DMS53 treated with DMSO at 0.1 percent for 48 hours (cell line): ENCODE measurements around the gene TMEM62.
"Not testable (repeated sequence)": the region's sequence is repeated elsewhere in the genome, so short reads cannot be mapped to it uniquely, and the experiment has no call there.

Experiments
- DNase-seq: peaks from one replicate; lab custom pipeline; 2025; ENCODE audit not compliant: unreplicated experiment; lab: John Stamatoyannopoulos, UW

The TMEM62 gene

DNA sequence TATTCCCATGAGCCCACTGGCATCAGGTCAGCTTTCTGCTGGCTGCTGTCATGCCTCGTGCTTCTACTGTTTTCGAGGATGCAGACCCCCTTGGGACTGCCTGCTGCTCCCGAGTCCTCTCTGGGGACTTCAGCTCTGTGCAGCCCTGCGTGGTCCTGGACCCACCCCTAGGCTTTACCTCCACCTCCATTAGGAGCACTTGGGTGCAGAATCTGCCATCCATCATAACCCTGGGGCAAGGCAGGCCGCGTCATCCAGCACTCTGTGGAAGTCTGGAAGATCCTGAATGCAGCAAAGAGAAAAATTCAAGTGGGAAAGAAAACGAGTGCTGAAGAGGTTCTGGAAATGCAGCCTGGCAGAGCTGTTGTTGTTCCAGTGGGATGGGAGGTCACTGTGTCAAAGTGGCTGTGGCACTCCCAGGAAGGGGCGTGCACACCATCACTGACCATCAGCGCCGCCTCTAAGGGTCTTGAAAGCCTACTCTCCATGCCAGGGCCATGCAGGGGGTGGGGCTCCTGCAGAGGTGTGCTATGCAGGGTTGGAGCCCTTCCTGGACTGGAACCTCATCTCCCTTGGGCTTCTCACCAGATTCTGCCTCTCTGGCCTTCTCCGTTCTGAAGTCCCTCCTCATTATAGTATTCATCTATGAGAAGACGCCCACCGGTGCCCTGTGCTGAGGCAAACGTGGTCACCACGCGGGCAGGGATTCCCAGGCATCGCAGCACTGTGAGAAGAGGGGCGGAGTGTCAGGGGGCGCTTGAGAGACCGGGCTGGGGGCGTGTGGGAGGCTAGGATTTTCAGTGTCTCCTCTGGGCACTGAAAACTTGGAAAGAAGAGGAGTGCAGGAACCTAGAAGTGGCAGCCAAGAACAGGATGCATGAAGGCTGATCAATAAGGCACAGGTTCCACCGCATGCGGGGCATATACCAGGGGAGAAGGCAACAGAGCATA is 74.9 kb downstream of the TMEM62 start:
- no peak for DNase-seq

GRCh38 chr15:43209059-43209824 is 75.9 kb downstream of the TMEM62 start:
- peak; percentile 3 for DNase-seq

GRCh38 chr15:43210172-43210745 is 76.9 kb downstream of the TMEM62 start:
- DNase-seq, result no peak

- no peak for DNase-seq
Measured at GRCh38 chr15:43210807-43211206, 77.4 kb downstream of the TMEM62 start.

- no peak for DNase-seq
Measured at GRCh38 chr15:43211224-43211735, 77.9 kb downstream of the TMEM62 start.

DNA sequence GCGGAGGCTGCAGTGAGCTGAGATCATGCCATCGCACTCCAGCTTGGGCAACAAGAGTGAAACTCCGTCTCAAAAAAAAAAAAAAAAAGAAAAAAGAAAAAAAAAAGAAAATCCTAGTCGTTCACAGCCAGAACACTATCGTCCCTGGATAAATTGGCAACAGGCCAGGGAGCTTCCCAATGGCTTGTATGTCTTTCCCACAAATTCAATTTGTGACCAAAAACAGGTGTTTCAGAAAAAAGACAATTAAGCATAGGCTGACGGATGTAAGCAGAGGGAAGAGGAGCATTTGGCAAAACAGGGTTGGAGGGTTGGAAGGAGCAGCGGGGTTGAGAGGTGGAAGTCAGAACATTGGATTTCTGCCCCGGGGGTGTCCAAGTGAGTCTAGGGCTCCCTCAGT is 78.9 kb downstream of the TMEM62 start:
- no peak for DNase-seq

DNA sequence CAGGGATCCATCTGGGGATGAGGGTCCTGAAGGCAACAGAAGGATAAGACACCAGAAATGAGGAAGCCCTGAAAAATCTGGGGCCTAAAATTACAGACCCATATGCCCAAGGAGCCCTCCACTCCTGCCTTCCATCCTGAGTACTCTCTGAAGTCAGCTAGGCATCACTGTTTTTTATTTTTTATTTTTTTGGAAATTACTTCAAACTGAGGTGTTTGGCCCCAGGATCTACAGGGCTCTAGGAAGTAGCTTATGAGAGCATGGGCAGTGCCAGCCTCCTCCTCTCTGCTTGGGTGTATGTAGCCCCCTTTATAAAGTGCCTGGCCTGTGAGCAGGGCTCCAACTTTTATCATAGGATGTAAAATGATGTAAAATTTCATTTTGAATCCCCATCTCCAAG is 79.6 kb downstream of the TMEM62 start:
- no peak for DNase-seq

GRCh38 chr15:43213466-43213865 is 80.1 kb downstream of the TMEM62 start:
- DNase-seq, result no peak

DNA sequence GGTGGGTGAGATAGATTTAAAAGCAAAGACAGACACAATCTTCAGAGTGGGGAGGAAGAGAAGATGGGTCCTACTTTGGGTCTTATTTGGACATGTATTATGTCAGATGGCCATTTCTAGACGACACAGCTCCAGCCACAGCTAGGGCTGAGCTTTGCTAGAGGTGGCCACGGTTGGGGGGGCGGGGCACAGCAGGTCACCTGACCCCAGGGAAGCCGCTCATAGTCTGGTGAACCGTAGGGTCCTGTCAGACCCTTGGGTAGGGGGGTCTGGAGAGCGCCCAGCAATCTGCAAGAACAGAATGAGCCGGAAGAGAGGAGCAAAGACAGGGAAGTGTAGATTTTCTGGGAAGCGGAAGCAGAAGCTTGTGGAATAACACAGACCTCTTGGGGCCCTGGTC is 80.8 kb downstream of the TMEM62 start:
- DNase-seq, result no peak

GRCh38 chr15:43214592-43215295 is 81.4 kb downstream of the TMEM62 start:
- no peak for DNase-seq

DNA sequence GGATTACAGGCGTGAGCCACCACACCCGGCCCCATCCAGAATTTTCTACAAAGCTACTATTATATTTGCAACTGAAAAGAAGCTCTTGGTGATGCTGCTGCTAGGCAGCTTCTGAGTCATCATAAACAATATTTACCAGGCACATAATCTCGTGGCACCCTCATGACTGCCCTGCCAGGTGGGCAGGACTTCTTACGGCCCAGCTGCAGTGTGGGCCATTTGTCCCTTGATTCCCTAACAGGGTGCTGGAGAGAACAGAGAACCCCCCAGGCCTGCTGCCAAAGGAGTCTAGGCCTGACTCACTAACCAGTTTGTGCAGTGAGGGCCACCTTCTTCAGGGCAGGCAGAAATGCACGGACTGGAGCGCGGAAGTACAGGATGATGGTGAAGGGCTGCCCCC is 82.6 kb downstream of the TMEM62 start:
- no peak for DNase-seq

DNA sequence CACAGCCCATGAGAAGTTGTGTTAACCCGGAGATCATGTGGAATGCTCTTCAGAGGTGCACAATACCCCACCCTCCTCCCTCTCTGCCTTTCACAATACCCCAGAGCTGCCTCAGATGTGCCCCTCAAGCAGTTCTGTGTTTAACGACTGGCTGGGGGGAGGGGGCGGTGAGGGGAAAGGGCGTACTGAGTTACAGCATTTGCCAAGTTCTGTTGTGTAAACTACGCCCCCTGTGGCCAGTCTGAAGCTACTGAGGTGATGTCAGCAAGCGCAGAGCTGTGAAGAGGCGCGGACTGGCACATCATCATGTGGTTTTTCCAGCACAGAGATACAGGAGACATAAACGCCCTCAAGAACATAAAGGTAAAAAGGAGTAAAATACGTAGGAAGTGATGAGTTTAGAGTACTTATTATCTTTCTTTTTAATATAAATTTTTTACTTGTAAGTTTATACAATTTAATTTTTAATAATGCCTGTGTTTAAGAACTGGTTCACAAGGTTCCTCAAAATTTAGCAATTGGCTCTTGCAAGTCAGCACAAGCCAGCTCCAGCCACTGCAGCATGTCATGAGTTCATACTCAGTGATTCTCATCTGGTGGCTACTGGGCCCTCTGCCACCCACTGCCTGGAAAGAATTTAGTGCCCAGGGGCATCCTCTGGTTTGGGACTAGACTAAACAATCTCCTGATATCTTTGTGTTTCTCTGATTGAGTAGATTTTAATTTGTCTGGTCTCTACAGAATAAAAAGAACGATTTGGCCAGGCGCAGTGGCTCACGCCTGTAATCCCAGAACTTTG is 85.7 kb downstream of the TMEM62 start:
- DNase-seq, result no peak

- no peak for DNase-seq
Measured at GRCh38 chr15:43219929-43220928, 86.8 kb downstream of the TMEM62 start.

GRCh38 chr15:43220991-43221403 is 87.6 kb downstream of the TMEM62 start, which contains the start of gene EPB42:
EPB42 (minus strand) TSS chr15:43221018; CDS start chr15:43220825, 193 bp downstream.
- no peak for DNase-seq

- no peak for DNase-seq
Measured at GRCh38 chr15:43221422-43221821, 88.0 kb downstream of the TMEM62 start.

GRCh38 chr15:43225201-43225949 is 92.0 kb downstream of the TMEM62 start:
- peak; percentile 45 for DNase-seq

GRCh38 chr15:43225950-43226255 is 92.5 kb downstream of the TMEM62 start:
- DNase-seq, result not testable (repeated sequence)
